Trophoblast cell (in vitro differentiated cells and primary cell): ENCODE measurements around the gene UBD.

Source experiments
- DNase-seq, 2 donors: peaks; one replicate each; pipeline ENCODE4 v3.0.0-alpha.2; 2016
- H2AFZ ChIP-seq: 2 replicates; pipeline ENCODE4 v1.6.1; 2013; ENCODE audit warnings: low read length, moderate library complexity, mild to moderate bottlenecking; ENCODE audit not compliant: insufficient read depth, poor library complexity
- H2AK5ac ChIP-seq: 2 replicates; pipeline ENCODE4 v1.6.1; 2013; ENCODE audit warnings: mild to moderate bottlenecking, low read length
- H2BK120ac ChIP-seq: 2 replicates; pipeline ENCODE4 v1.6.1; 2013; ENCODE audit warnings: low read length, mild to moderate bottlenecking, moderate library complexity; ENCODE audit not compliant: insufficient read depth, poor library complexity
- H2BK12ac ChIP-seq: 2 replicates; pipeline ENCODE4 v1.6.1; 2013; ENCODE audit warnings: mild to moderate bottlenecking, low read length, moderate library complexity
- H2BK5ac ChIP-seq: 2 replicates; pipeline ENCODE4 v1.6.1; 2013; ENCODE audit warnings: low read length, low read depth, moderate library complexity, mild to moderate bottlenecking; ENCODE audit not compliant: poor library complexity
- H3K14ac ChIP-seq: 2 replicates; pipeline ENCODE4 v1.6.1; 2013; ENCODE audit warnings: mild to moderate bottlenecking, low read length
- H3K18ac ChIP-seq: 2 replicates; pipeline ENCODE4 v1.6.1; 2013; ENCODE audit warnings: mild to moderate bottlenecking, low read length
- H3K23ac ChIP-seq: 2 replicates; pipeline ENCODE4 v1.6.1; 2013; ENCODE audit warnings: low read length
- H3K27ac ChIP-seq: 2 replicates; pipeline ENCODE4 v1.5.1; 2013; ENCODE audit warnings: low read depth, mild to moderate bottlenecking, inconsistent platforms, low read length, moderate library complexity
- H3K27me3 ChIP-seq: 2 replicates; pipeline ENCODE4 v1.6.1; 2013; ENCODE audit warnings: inconsistent platforms, mild to moderate bottlenecking, low read length, moderate library complexity; ENCODE audit not compliant: insufficient read depth
- H3K36me3 ChIP-seq, 2 experiments: 1 replicate in 1 of 2; 2 replicates in 1 of 2; pipeline ENCODE4 v1.6.1; 2013; ENCODE audit warnings: low read length in 2 of 2, mild to moderate bottlenecking in 2 of 2, moderate library complexity in 1 of 2; ENCODE audit not compliant: insufficient read depth in 2 of 2, control insufficient read depth in 1 of 2
- H3K4ac ChIP-seq: 2 replicates; pipeline ENCODE4 v1.6.1; 2013; ENCODE audit warnings: low read depth, mild to moderate bottlenecking, low read length, moderate library complexity
- H3K4me1 ChIP-seq, 2 experiments: 1 replicate in 1 of 2; 2 replicates in 1 of 2; pipeline ENCODE4 v1.6.1; 2013; ENCODE audit warnings: low read length in 2 of 2, mild to moderate bottlenecking in 2 of 2, moderate library complexity in 1 of 2; ENCODE audit not compliant: insufficient read depth in 2 of 2, control insufficient read depth in 1 of 2
- H3K4me2 ChIP-seq: 2 replicates; pipeline ENCODE4 v1.6.1; 2013; ENCODE audit warnings: inconsistent platforms, mild to moderate bottlenecking, low read length, moderate library complexity
- H3K4me3 ChIP-seq: 2 replicates; pipeline ENCODE4 v1.5.1; 2013; ENCODE audit warnings: mild to moderate bottlenecking, low read depth, low read length, inconsistent platforms
- H3K79me1 ChIP-seq: one replicate; pipeline ENCODE4 v1.6.1; 2013; ENCODE audit warnings: low read length
- H3K79me2 ChIP-seq: 2 replicates; pipeline ENCODE4 v1.6.1; 2013; ENCODE audit warnings: low read length, mild to moderate bottlenecking; ENCODE audit not compliant: control insufficient read depth, insufficient read depth, poor library complexity
- H3K9ac ChIP-seq: 2 replicates; pipeline ENCODE4 v1.6.1; 2013; ENCODE audit warnings: mild to moderate bottlenecking, low read length
- H3K9me3 ChIP-seq: 2 replicates; pipeline ENCODE4 v1.6.1; 2013; ENCODE audit warnings: low read depth, mild to moderate bottlenecking, control low read depth, inconsistent platforms, low read length; ENCODE audit not compliant: insufficient read depth
- H4K12ac ChIP-seq: 2 replicates; pipeline ENCODE4 v1.6.1; 2013; ENCODE audit warnings: low read depth, mild to moderate bottlenecking, low read length, moderate library complexity
- H4K8ac ChIP-seq: 2 replicates; pipeline ENCODE4 v1.6.1; 2013; ENCODE audit warnings: low read depth, mild to moderate bottlenecking, low read length, moderate library complexity
- H4K91ac ChIP-seq: one replicate; pipeline ENCODE4 v1.6.1; 2013; ENCODE audit warnings: low read depth, mild to moderate bottlenecking, low read length, moderate library complexity
- WGBS: extraction: QIAGEN DNeasy Blood & Tissue Kit; methylation state at CpG from one replicate; pipeline ENCODE4 v1.1.7; 2013; ENCODE audit warnings: missing lambda C conversion rate; ENCODE audit not compliant: insufficient read length, insufficient coverage; ENCODE audit errors: extremely low coverage; 5-methylcytosine and 5-hydroxymethylcytosine counted together

UBD gene

DNA sequence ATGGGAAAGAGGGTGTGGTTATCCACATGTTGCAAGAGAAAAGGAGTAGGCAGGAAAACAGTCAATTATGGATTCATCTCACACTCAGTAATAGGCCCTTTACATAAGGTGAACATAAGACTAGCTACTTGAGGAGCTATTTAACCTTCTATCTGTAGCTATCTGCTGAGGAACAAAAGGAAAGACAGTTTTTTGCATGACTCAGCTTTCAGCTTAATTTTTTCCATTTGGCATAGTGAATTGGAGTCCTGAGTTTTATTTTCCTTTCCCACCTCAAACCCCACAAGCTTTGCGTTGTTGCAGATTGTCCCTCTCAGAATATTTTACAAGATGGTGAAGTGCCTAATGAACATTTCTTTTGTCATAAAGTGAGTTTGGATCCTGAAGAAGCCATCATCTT is 32.4 kb downstream of the UBD start:
- Histone ChIP-seq H2BK5ac (no peak overlapping the region), H3K27me3 (no peaks in the 10 kb centered on the region), H3K4me2 (no peak overlapping the region), H3K4me1 (no peaks in the 10 kb centered on the region), H3K4me3 (no peak overlapping the region), H3K9ac (no peak overlapping the region), H3K4ac (no peak overlapping the region), H4K91ac (no peak overlapping the region), H3K18ac (no peak overlapping the region), H3K27ac (no peak overlapping the region), H4K8ac (no peak overlapping the region), H3K9me3 (peaks cover 7% of the 10 kb centered on the region), H3K79me1 (no peaks in the 10 kb centered on the region), H2BK120ac (no peak overlapping the region), H3K36me3 (no peaks in the 10 kb centered on the region), H3K23ac (no peak overlapping the region), H4K12ac (no peak overlapping the region), H3K14ac (no peak overlapping the region), H2AK5ac (no peak overlapping the region), H3K79me2 (no peaks in the 10 kb centered on the region), H2AFZ (no peak overlapping the region), H2BK12ac (no peak overlapping the region)
- no CpG with 5 or more reads among the region's 1 CpG for WGBS
- no peak for DNase-seq

DNA sequence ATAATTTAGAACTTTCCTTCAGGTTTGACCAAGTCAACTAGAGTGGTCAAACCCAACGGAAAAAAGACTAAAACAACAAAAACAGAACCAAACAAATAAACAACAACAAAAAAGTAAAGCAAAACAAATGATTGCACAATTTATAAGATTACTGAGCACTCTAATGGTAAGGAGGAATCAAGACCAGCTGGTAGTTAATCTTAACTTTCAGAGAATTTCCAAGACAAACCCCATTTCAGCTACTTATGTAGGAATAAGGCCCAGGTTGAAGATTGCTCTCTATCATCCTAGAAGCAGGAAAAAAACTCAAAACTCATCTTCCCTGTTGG is 34.3 kb downstream of the UBD start:
- no peak overlapping the region for H2BK12ac ChIP-seq
- WGBS: no CpG with 5 or more reads among the region's 1 CpG
- DNase-seq: no peak
- no peaks in the 10 kb centered on the region for H3K36me3 ChIP-seq
- no peak overlapping the region for H4K8ac ChIP-seq
- no peaks in the 10 kb centered on the region for H3K79me1 ChIP-seq
- no peaks in the 10 kb centered on the region for H3K4me1 ChIP-seq
- no peak overlapping the region for H2AK5ac ChIP-seq
- no peaks in the 10 kb centered on the region for H3K79me2 ChIP-seq
- no peak overlapping the region for H3K27ac ChIP-seq
- no peaks in the 10 kb centered on the region for H3K27me3 ChIP-seq
- H3K23ac ChIP-seq: no peak overlapping the region
- peaks cover 8% of the 10 kb centered on the region for H3K9me3 ChIP-seq
- no peak overlapping the region for H4K91ac ChIP-seq
- no peak overlapping the region for H3K18ac ChIP-seq
- no peak overlapping the region for H3K4me2 ChIP-seq
- H2BK5ac ChIP-seq: no peak overlapping the region
- no peak overlapping the region for H4K12ac ChIP-seq
- H2BK120ac ChIP-seq: no peak overlapping the region
- no peak overlapping the region for H3K4ac ChIP-seq
- H3K9ac ChIP-seq: no peak overlapping the region
- no peak overlapping the region for H3K4me3 ChIP-seq
- H3K14ac ChIP-seq: no peak overlapping the region
- no peak overlapping the region for H2AFZ ChIP-seq

DNA sequence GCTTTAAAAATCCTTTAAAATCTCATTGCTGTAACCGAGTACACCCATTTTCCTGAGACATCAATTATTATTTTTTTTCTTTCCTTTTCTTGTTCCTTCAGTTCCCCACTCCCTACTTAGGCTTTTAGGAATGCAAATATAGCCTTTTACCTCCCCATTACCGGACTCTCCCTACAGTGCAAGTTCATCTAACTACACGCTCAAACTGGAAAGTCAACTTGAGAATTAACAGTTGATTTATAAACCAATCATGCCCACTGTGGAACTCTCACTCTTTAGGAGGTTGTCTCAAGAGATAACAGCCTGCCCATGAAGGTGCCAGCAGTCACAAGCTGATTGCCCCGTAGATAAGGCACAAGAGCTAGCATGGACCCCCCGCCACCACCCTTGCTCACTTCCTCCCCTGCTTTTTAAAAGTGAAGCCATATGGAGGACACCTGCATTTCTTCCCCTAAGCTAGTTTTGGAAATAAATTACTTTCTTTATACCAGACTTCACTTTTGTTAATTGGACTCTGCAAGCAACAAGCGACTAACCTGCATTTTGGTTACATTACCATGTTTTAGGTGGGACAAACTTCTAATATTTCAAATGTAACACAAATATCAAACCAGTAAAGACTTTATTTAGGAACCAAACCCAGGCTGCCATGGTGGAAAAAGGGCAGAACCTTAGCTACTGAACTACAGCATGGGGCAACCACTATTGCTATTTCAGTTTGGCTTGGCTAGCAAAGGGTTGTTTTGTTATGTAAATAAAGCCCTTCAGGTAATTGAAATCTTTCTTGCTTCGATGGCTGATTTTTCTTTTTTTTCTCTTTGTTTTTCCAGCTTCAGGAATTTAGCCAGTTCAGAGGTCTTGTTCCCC is 34.9 kb downstream of the UBD start:
- Histone ChIP-seq H4K8ac (no peak overlapping the region), H2AFZ (no peak overlapping the region), H3K9ac (no peak overlapping the region), H4K91ac (no peak overlapping the region), H3K18ac (no peak overlapping the region), H3K14ac (no peak overlapping the region), H3K79me2 (no peaks in the 10 kb centered on the region), H3K4me2 (no peak overlapping the region), H3K27me3 (no peaks in the 10 kb centered on the region), H2AK5ac (no peak overlapping the region), H2BK120ac (no peak overlapping the region), H3K36me3 (no peaks in the 10 kb centered on the region), H3K4ac (no peak overlapping the region), H4K12ac (no peak overlapping the region), H3K4me3 (no peak overlapping the region), H3K4me1 (no peaks in the 10 kb centered on the region), H3K9me3 (peaks cover 5% of the 10 kb centered on the region), H3K27ac (no peak overlapping the region), H3K23ac (no peak overlapping the region), H2BK12ac (no peak overlapping the region), H2BK5ac (no peak overlapping the region), H3K79me1 (no peaks in the 10 kb centered on the region)
- no CpG with 5 or more reads among the region's 7 CpGs for WGBS
- DNase-seq: no peak

DNA sequence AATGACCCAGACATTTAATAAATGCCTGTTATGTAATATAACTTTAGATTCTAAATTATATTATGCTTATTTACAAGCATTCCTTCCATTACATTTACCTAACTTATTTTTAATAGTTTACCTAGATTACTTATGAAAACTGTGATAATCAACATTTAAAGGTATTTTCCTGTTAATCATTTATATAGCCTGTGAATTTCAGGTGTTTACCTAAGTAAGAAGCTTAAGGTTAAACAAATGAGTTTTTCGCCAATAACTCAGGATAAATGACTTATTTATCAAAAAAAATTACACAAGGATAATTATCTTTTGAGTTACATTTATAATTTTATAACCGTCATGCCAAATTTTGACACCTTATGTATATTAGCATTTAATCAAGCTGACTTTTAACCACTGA is 35.5 kb downstream of the UBD start:
- Histone ChIP-seq H2BK12ac (no peak overlapping the region), H3K79me2 (no peaks in the 10 kb centered on the region), H3K36me3 (no peaks in the 10 kb centered on the region), H4K91ac (no peak overlapping the region), H3K4me1 (no peaks in the 10 kb centered on the region), H3K14ac (no peak overlapping the region), H3K4me2 (no peak overlapping the region), H3K27ac (no peak overlapping the region), H2AK5ac (no peak overlapping the region), H3K23ac (no peak overlapping the region), H2AFZ (no peak overlapping the region), H3K9me3 (peaks cover 5% of the 10 kb centered on the region), H3K4ac (no peak overlapping the region), H3K9ac (no peak overlapping the region), H3K27me3 (no peaks in the 10 kb centered on the region), H3K4me3 (no peak overlapping the region), H4K12ac (no peak overlapping the region), H3K79me1 (no peaks in the 10 kb centered on the region), H2BK120ac (no peak overlapping the region), H2BK5ac (no peak overlapping the region), H3K18ac (no peak overlapping the region), H4K8ac (no peak overlapping the region)
- DNase-seq: no peak
- WGBS: no CpG with 5 or more reads among the region's 2 CpGs
